Activated effector memory CD4-positive, alpha-beta T cell treated with Interleukin-2 at 50 U/mL for 16 hours (primary cell): ENCODE results near the gene MRPL42.
"Not testable (repeated sequence)": the region's sequence is repeated elsewhere in the genome, so short reads cannot be mapped to it uniquely, and the experiment has no call there.

Experiments
- DNase-seq: peaks from one replicate; pipeline ENCODE4 v3.0.0-alpha.2; 2020

The MRPL42 gene

DNA sequence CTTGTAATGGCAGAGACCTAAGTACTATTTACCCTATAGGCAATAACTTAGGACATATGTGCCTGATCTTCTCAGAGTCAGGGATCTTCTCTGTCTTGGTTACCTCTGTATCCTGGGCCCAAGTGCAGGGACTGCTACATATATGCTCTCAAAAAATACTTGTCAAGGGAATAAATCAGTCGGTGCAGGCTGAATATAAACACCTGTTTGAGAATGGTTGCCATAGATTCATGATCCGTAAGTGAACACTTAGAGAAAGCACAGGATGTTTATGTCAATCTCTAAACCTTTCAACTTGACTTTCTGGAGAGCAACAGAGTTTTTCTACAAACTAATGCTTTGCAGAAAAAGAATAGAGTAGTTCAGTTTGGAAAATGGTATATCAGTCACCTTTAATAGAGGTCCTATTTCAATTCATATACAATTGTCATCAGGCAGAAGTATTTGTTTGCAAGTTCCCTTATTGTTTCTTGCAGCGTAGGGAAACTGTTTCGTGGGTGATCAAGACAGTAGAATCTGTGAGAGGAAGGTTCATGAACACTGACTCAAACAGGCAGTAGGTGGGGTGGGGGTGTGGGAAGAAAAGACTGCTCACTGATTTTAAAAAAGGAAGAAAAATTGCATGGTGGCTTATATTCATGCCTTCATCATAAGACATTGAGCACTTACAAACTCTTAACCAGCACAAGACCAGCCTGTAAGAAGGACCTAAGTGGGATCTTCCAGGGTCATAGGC is 19.6 kb upstream of the MRPL42 start:
- DNase-seq: no peak

DNA sequence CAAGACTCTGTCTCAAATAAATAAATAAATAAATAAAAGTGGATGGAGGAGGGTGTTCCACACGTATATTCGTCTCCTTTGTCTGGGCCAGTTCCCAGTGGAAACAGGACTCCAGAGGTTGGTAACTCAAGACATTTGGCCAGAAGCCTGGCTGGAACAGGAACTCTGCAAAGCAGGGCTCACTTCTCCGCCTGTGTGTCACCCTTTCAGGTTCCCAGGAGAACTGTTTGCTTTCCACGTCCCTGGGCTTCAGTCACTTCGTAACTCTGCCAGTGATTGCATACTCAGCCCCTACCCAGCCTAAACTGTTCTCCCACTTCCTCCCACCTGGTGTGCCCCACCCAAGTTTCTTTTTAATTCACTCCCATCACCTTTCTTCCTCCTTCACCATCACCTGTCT is 18.5 kb upstream of the MRPL42 start:
- DNase-seq: no peak

DNA sequence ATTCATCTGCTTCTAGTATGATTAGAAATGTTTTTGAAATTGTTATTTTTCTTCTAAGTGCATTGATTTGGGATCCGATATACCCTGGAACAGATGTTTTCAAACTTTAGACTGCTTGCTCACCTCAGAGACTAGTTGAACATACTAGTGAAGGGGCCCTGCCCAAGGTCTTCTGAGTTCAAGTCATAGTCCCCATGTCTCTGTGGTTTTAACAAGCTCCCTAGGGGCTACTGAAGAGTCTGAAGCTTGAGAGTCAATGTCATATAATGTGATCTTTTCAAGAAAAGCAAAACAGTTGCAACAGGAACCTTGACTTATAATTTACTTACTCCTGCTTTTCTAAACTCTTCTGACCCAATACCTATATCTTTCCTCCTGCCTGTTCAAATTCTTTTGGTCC is 18.0 kb upstream of the MRPL42 start:
- no peak for DNase-seq

DNA sequence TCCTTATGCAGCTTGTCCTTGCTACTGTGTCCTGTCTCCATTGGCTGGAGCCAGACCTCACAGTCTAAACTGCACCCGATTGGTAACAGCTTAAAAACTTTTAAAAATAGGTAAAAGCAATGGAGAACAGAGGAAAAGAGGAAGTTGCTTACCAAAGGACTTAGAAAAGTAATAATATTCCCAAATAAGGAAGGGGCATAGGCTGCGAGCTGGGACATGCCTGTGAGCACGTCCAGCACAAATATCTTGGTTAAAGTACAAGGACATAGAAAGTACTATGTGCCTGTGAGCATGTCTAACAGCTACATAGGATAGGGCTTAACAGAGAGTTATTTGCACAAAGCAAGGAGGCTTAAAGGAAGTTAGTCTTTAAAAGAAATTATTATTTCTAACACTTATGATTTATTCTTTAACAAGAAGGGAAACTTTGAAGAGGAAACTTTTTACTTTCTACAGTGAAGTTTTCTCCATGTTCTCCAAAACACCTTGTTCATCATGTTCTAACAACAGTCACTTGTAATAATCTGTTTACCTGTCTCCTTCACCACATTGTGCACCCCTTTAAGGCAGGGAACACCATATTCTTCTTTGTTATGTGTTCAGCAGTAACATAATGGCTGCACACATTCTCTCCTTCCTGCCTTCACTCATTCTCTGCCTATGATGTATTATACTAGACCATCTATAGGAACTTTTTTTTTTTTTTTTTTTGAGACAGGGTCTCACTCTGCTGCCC is 15.7 kb upstream of the MRPL42 start:
- DNase-seq: no peak

- DNase-seq: no peak
Observed at GRCh38 chr12:93453633-93454032, 13.7 kb upstream of the MRPL42 start.

DNA sequence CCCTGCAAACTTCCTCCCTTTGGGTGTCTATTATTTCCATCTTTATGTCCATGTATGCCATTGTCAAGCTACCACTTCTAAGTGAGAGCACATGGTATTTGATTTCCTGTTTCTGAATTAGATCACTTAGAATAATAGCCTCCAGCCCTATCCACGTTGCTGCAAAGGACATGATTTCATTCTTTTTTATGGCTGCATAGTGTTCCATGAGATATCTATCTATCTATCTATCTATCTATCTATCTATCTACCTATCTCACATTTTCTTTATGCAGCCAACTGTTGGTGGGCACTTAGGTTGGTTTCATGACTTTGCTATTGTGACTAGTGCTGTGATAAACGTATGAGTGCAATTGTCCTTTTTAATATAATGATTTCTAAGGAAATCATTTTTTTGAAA is 11.2 kb upstream of the MRPL42 start:
- DNase-seq: no peak

DNA sequence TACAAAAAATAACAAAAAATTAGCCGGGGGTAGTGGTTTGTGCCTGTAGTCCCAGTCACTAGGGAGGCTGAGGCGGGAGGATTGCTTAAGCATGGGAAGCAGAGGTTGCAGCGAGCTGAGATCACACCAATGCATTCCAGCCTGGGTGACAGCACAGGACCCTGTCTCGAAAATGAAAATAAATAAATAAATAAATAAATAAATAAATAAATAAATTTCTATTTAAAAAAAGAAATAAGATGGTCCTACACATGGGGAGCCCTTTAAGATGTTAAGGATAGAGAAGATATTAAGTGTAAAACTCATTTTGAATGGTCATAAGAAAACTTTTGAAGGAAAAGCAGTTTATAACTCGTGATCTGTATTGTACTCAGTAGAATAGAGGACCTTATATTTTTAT is 8.2 kb upstream of the MRPL42 start:
- no peak for DNase-seq

GRCh38 chr12:93460003-93460402 is 7.3 kb upstream of the MRPL42 start:
- DNase-seq: no peak

DNA sequence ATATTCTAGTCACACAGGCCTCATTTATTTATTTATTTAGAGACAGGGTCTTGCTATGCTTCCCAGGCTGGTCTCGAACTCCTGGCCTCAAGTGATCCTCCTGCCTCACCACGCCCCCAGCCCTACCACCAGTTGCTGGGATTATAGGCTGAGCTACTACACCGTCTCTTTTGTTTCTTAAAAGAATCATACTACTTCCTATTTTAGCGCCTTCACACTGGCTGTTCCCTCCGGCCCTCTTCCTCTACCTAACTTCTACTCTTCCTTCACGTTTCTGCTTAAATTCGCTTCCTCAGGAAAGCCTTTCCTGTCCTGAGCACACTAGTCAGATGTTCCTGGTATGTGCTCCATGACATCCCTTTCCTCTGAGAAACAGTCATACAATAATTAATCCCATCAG is 6.4 kb upstream of the MRPL42 start:
- DNase-seq: no peak

- no peak for DNase-seq
Observed at GRCh38 chr12:93461503-93461902, 5.8 kb upstream of the MRPL42 start.

GRCh38 chr12:93465841-93466240 is 1.5 kb upstream of the MRPL42 start:
- no peak for DNase-seq

GRCh38 chr12:93466625-93467350 is 526 bp upstream of the MRPL42 start:
- DNase-seq: no peak

- no peak for DNase-seq
Observed at GRCh38 chr12:93468008-93468371, 676 bp downstream of the MRPL42 start.

- DNase-seq: no peak
Observed at GRCh38 chr12:93469386-93469785, 2.1 kb downstream of the MRPL42 start.

DNA sequence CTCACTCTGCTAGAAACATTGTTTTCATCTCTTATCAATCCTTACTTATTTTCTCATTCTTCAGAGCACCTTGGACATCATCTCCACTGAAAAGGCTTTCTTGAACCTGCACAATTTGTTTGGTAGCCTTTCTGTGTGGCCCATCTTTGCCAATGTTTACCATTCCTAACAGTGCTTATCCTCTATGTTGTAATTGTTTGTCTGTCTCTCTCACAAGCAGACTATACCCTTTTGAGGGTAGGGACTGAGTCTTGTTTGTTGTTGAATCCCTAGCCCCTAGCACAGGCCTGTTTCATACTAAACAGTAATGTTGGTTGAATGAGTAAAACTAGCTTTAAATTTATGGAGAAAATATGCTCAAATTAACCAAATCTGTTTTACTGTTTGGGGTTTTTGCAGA is 9.2 kb downstream of the MRPL42 start:
- DNase-seq: no peak

- no peak for DNase-seq
Observed at GRCh38 chr12:93482721-93483120, 15.4 kb downstream of the MRPL42 start.

DNA sequence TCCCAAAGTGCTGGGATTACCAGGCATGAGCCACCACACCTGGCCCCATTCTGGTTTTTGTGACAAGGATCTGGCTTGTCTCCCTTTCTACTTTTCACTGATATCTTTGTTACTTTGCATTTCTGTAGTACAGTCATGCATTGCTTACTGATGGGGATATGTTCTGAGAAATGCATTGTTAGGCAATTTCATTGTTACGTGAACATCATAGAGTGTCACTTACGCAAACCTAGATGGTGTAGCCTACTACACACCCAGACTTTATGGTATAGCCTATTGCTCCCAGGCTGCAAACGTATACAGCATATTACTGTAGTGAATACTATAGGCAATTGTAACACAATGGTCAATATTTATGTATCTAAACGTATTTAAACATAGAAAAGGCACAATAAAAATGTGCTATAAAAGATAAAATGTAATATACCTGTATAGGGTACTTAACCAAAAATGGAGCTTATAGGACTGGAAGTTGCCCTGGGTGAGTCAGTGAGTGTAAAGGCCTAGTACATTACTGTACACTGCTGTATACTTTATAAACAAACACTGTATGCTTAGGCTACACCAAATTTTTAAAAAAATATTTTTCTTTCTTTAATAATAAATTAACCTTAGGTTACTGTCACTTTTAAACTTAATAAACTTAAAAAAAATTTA is 16.0 kb downstream of the MRPL42 start:
- no peak for DNase-seq

DNA sequence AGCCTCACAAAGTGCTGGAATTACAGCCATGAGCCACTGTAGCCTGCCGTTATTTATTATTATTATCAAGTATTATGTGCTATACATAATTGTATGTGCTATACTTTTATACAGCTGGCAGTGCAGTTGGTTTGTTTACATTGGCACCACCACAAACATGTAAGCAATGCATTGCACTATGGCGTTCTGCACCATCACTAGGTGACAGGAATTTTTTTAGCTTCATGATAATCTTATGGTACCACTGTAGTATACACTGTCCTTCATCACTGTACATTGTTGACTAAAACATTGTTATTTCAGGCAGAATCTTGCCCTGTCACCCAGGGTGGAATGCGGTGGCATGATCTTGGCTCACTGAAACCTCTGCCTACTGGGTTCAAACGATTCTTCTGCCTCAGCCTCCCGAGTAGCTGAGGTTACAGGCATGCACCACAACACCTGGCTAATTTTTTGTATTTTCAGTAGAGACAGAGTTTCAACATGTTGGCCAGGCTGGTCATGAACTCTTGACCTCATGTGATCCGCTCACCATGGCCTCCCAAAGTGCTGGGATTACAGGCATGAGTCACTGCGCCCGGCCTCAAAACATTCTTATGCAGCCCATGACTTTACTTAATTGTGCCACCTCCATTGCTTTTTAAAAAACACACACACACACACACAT is 17.1 kb downstream of the MRPL42 start:
- no peak for DNase-seq

DNA sequence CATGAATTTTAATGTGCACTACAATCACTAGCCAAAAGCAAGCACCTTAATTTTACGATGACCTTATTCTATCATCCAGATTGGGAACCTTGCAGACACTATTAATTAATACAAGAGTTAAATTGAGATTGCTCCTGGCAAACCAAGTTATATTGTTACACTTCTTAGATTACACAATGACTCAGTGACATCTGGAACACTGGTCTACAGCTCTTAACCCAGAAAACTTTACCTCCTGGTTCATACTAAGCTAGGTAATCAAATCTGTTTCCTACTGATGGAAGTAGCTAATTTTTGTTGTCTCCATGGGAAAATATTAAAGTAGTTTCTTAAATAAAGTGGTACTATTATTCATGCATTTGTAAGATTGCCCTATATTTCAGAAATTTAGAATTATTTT is 25.5 kb downstream of the MRPL42 start:
- not testable (repeated sequence) for DNase-seq

- no peak for DNase-seq
Observed at GRCh38 chr12:93494096-93494495, 26.8 kb downstream of the MRPL42 start.

DNA sequence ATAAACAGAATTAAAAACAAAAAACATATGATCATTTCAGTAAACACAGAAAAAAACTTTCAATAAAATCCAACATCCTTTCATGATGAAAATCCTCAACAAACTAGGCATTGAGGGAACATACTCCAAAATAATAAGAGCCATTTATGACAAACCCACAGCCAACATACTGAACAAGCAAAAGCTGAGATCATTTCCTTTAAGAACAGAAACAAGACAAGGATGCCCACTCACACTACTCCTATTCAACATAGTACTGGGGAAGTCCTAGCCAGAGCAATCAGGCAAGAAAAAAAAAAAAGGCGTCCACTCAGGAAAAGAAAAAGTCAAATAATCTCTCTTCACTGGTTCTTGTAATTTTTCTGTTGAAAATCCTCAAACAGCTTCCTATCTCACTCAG is 30.1 kb downstream of the MRPL42 start:
- no peak for DNase-seq

DNA sequence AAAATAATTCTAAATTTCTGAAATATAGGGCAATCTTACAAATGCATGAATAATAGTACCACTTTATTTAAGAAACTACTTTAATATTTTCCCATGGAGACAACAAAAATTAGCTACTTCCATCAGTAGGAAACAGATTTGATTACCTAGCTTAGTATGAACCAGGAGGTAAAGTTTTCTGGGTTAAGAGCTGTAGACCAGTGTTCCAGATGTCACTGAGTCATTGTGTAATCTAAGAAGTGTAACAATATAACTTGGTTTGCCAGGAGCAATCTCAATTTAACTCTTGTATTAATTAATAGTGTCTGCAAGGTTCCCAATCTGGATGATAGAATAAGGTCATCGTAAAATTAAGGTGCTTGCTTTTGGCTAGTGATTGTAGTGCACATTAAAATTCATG is 31.5 kb downstream of the MRPL42 start:
- DNase-seq: not testable (repeated sequence)

DNA sequence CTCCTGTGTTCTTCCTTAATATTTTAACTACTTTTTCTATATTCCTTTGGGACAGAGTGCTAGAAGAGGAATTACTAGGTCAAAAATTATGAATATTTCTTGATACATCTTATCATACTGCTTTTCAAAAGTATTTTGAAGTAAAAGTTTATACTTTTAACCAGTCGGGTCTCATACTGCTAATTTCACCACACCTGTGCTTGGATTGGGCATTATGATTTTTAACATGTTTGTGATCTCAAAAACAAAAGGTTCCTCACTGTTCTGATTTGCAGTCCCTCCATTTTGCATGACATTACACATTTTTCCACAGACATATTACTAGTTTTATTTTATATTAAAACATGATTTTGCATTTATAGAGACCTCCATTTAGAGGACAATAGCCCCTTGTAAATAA is 32.9 kb downstream of the MRPL42 start:
- no peak for DNase-seq
